Esophagus muscularis mucosa (tissue), 4 donors: ENCODE results near the gene CEP68. TPM values are rescaled to one million over a fixed set of nuclear protein-coding genes. Genes with fewer than 3 reads are reported as not detected.

Experiments
- DNase-seq: peaks from one replicate; pipeline ENCODE4 v3.0.0-alpha.2; 2017; ENCODE audit errors: extremely low spot score
- H3K27ac ChIP-seq, 4 donors: fragments of 200-600 bp; sonication (generic); replicated peaks in 1 of 4; 1 replicate in 3 of 4; 2 replicates in 1 of 4; pipeline ENCODE4 v1.5.1; 2016 to 2019; ENCODE audit warnings: mild to moderate bottlenecking in 1 of 4
- H3K27me3 ChIP-seq, 4 donors: fragments of 200-600 bp; sonication (generic); one replicate each; pipeline versions ENCODE4 v1.5.1 to v1.6.0; 2016 to 2019
- H3K36me3 ChIP-seq, 4 donors: fragments of 200-600 bp; sonication (generic); one replicate each; pipeline ENCODE4 v1.5.1; 2016 to 2019
- H3K4me1 ChIP-seq, 4 donors: fragments of 200-600 bp; sonication (generic); one replicate each; pipeline ENCODE4 v1.5.1; 2016 to 2019
- H3K4me3 ChIP-seq, 4 donors: fragments of 200-600 bp; sonication (generic); 1 replicate in 2 of 4; 2 replicates in 2 of 4; pipeline ENCODE4 v1.5.1; 2016 to 2019; ENCODE audit warnings: mild to moderate bottlenecking in 4 of 4, moderate library complexity in 1 of 4
- H3K9me3 ChIP-seq, 4 donors: fragments of 200-600 bp; sonication (generic); 1 replicate in 3 of 4; 2 replicates in 1 of 4; pipeline ENCODE4 v1.5.1; 2016 to 2019
- EP300 ChIP-seq: sonication (generic); formaldehyde crosslinking; IDR thresholded peaks from one replicate; pipeline ENCODE4 v1.6.1; 2017; ENCODE audit warnings: antibody characterized with exemption
- POLR2A ChIP-seq: fragments of 450-650 bp; IDR thresholded peaks from one replicate; pipeline ENCODE4 v1.6.1; 2017; ENCODE audit warnings: antibody characterized with exemption, moderate library complexity, mild to moderate bottlenecking, low read depth
- POLR2AphosphoS5 ChIP-seq, 2 donors: sonication (generic); formaldehyde crosslinking; IDR thresholded peaks; one replicate each; pipeline ENCODE4 v1.6.1; 2017; ENCODE audit warnings: antibody characterized with exemption in 2 of 2
- WGBS: methylation state at CpG from one replicate; pipeline ENCODE4 v1.1.5; 2018; 5-methylcytosine and 5-hydroxymethylcytosine counted together
- intact Hi-C: fragments of 100-400 bp; cut with DNase I; formaldehyde crosslinking; loops from one replicate; pipeline ENCODE4 v1.15.1; 2023
- total RNA-seq, 4 donors: library from RNA; depleted of rRNA; stranded (reverse); fragments of >200 nt; gene quantifications; one replicate each; pipeline versions ENCODE4 v1.1.0 to v1.2.1, GENCODE V29; 2016
- TF ChIP-seq, protein P1 (sequence below), 3 experiments: fragments of 200-600 bp in 2 of 3; fragments of 450-650 bp in 1 of 3; sonication (generic) in 2 of 3; IDR thresholded peaks; one replicate each; pipeline ENCODE4 v1.5.1; 2017 to 2019; ENCODE audit warnings: antibody characterized with exemption in 3 of 3, mild to moderate bottlenecking in 2 of 3, moderate library complexity in 1 of 3

Gene CEP68
- total RNA-seq, 4 donors from 2014 or later, result 21.6 to 39.3 (median 28.6) TPM

GRCh38 chr2:65103013-65103715, 46.9 kb downstream of the CEP68 start:
- Histone ChIP-seq H3K27ac (no peak overlapping the region), H3K27me3 (no peaks in the 10 kb centered on the region), H3K36me3 (peaks cover 19 to 49% (median 35%) of the 10 kb centered on the region in 4 donors), H3K9me3 (no peaks in the 10 kb centered on the region), H3K4me1 (peaks cover 15 to 34% (median 18%) of the 10 kb centered on the region in 4 donors), H3K4me3 (no peak overlapping the region)
- TF ChIP-seq, protein P1, sequence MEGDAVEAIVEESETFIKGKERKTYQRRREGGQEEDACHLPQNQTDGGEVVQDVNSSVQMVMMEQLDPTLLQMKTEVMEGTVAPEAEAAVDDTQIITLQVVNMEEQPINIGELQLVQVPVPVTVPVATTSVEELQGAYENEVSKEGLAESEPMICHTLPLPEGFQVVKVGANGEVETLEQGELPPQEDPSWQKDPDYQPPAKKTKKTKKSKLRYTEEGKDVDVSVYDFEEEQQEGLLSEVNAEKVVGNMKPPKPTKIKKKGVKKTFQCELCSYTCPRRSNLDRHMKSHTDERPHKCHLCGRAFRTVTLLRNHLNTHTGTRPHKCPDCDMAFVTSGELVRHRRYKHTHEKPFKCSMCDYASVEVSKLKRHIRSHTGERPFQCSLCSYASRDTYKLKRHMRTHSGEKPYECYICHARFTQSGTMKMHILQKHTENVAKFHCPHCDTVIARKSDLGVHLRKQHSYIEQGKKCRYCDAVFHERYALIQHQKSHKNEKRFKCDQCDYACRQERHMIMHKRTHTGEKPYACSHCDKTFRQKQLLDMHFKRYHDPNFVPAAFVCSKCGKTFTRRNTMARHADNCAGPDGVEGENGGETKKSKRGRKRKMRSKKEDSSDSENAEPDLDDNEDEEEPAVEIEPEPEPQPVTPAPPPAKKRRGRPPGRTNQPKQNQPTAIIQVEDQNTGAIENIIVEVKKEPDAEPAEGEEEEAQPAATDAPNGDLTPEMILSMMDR (IDR thresholded peaks at IDR 0.05), result no peak
- TF ChIP-seq EP300 (no peak), POLR2A (no peak), POLR2AphosphoS5 (IDR thresholded peaks at IDR 0.05) (no peak)
- WGBS, result 91% methylated on average over 6 of the region's 6 CpGs
- no peak for DNase-seq
- intact Hi-C loops, result no loop called here

- no peak for DNase-seq
- Histone ChIP-seq H3K27me3 (no peaks in the 10 kb centered on the region), H3K27ac (no peak overlapping the region), H3K4me1 (peaks cover 15 to 47% (median 24%) of the 10 kb centered on the region in 4 donors), H3K9me3 (no peaks in the 10 kb centered on the region), H3K4me3 (no peak overlapping the region), H3K36me3 (peaks cover 9 to 20% (median 13%) of the 10 kb centered on the region in 4 donors)
- no peak for TF ChIP-seq POLR2A
- TF ChIP-seq EP300, result no peak
- TF ChIP-seq POLR2AphosphoS5 (IDR thresholded peaks at IDR 0.05), result no peak
- TF ChIP-seq, protein P1 (IDR thresholded peaks at IDR 0.05), result no peak
- intact Hi-C loops, result no loop called here
- WGBS, result 89% methylated on average over 5 of the region's 5 CpGs
These were observed 51.3 kb downstream of the CEP68 start for GRCh38 chr2:65107530-65107929.

DNA sequence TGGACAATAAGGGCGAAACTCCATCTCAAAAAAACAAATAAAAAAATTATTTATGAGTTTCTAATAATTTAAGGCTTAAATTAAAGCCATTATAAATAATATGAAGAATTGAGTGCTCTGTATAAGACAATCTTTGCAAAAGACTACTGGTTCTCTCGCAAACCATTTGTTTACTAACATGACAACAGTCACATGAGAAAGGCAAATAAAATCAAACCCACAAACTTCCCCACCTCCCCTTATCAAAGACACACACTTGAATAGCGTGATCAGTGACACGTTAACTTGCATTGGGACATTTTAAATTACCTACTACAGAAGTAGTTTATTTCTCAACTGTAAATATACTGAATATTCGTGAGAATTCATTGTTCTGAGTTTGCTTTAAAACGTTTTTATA, 52.6 kb downstream of the CEP68 start:
- Histone ChIP-seq H3K4me1 (peaks cover 20 to 56% (median 34%) of the 10 kb centered on the region in 4 donors), H3K36me3 (peaks cover 0 to 8% (median 6%) of the 10 kb centered on the region in 4 donors), H3K27ac (no peak overlapping the region), H3K4me3 (no peak overlapping the region), H3K27me3 (no peaks in the 10 kb centered on the region), H3K9me3 (no peaks in the 10 kb centered on the region)
- 85% methylated on average over 6 of the region's 6 CpGs for WGBS
- intact Hi-C loops, result no loop called here
- TF ChIP-seq POLR2AphosphoS5 (IDR thresholded peaks at IDR 0.05) (no peak), EP300 (no peak), POLR2A (no peak)
- TF ChIP-seq, protein P1 (IDR thresholded peaks at IDR 0.05), result no peak
- no peak for DNase-seq

DNA sequence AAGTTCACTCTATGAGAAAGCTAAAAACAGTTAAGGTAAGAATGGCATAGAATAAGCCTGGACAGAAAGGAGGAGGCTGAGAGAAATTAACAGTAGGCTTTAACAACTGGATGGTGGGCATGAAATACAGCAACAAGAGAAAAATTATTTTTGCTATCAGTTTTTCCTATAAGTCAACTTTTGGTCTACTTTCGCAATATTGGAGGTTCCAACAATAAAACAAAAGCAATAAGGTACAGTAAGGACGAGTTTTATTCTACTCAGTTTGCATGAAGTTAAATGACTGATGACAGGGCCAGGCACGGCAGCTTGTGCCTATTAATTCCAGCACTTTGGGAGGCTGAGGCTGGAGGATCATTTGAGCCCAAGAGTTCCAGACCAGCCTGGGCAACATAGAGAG, 56.4 kb downstream of the CEP68 start:
- H3K36me3 ChIP-seq, result peaks cover 0 to 4% (median 0%) of the 10 kb centered on the region in 4 donors
- H3K9me3 ChIP-seq, result no peaks in the 10 kb centered on the region
- TF ChIP-seq POLR2AphosphoS5 (IDR thresholded peaks at IDR 0.05) (no peak), POLR2A (no peak), EP300 (no peak)
- TF ChIP-seq, protein P1 (IDR thresholded peaks at IDR 0.05), result no peak
- no peak for DNase-seq
- WGBS, result 74% methylated on average over 3 of the region's 3 CpGs
- no peaks in the 10 kb centered on the region for H3K27me3 ChIP-seq
- H3K27ac ChIP-seq, result no peak overlapping the region
- peaks cover 9 to 54% (median 50%) of the 10 kb centered on the region in 4 donors for H3K4me1 ChIP-seq
- no peak overlapping the region for H3K4me3 ChIP-seq
- intact Hi-C loops, result no loop called here
